Ishikawa (cell line): Measurements from ENCODE around the gene COL6A5.

Source experiments
- CEBPB ChIP-seq: IDR thresholded peaks from 2 replicates; pipeline ENCODE4 v1.6.1; 2012
- CREB1 ChIP-seq: IDR thresholded peaks from 2 replicates; pipeline ENCODE4 v1.6.1; 2012; ENCODE audit warnings: low read depth
- EGR1 ChIP-seq: IDR thresholded peaks from 2 replicates; pipeline ENCODE4 v1.6.1; 2012
- EP300 ChIP-seq: IDR thresholded peaks from 2 replicates; pipeline ENCODE4 v1.6.1; 2012; ENCODE audit warnings: borderline replicate concordance
- FOXM1 ChIP-seq: IDR thresholded peaks from 2 replicates; pipeline ENCODE4 v1.6.1; 2012; ENCODE audit warnings: low read depth, borderline replicate concordance
- MAX ChIP-seq: IDR thresholded peaks from 2 replicates; pipeline ENCODE4 v1.6.1; 2012
- NFIC ChIP-seq: IDR thresholded peaks from 2 replicates; pipeline ENCODE4 v1.6.1; 2012
- RAD21 ChIP-seq: IDR thresholded peaks from 2 replicates; pipeline ENCODE4 v1.6.1; 2012; ENCODE audit warnings: low read depth
- REST ChIP-seq: IDR thresholded peaks from 2 replicates; pipeline ENCODE4 v1.6.1; 2012; ENCODE audit warnings: low read depth, mild to moderate bottlenecking
- TAF1 ChIP-seq: IDR thresholded peaks from 2 replicates; pipeline ENCODE4 v1.6.1; 2012; ENCODE audit warnings: low read depth, mild to moderate bottlenecking
- TCF12 ChIP-seq: IDR thresholded peaks from 2 replicates; pipeline ENCODE4 v1.6.1; 2012; ENCODE audit warnings: low read depth
- TEAD4 ChIP-seq: IDR thresholded peaks from 2 replicates; pipeline ENCODE4 v1.6.1; 2012
- USF1 ChIP-seq: IDR thresholded peaks from 2 replicates; pipeline ENCODE4 v1.6.1; 2012
- YY1 ChIP-seq: IDR thresholded peaks from 2 replicates; pipeline ENCODE4 v1.6.1; 2012; ENCODE audit warnings: low read depth
- ZBTB7A ChIP-seq: IDR thresholded peaks from 2 replicates; pipeline ENCODE4 v1.6.1; 2012; ENCODE audit warnings: low read depth

The COL6A5 gene

DNA sequence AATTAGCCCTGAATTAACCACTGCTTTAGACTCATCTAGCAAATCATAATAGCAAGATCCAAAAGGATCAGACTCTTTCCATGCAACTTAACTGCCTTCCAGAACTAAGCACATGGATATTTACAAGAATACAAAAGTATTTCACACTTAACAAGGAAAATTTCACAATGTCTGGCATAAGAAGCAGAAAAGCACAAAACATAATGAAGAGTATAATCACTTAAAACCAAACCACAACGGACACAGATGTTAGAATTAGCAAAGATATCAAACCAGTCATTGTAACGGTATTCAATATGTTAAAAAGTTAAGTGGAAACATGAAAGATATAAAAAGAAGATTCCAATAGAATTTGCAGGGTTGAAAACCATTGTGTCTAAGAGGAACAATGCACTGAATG is 120.0 kb downstream of the COL6A5 start:
- TF ChIP-seq REST (no peak), ZBTB7A (no peak), TCF12 (no peak), CREB1 (no peak), YY1 (no peak), RAD21 (no peak), NFIC (no peak), TAF1 (no peak), MAX (no peak), FOXM1 (no peak), CEBPB (no peak)

GRCh38 chr3:130468311-130468710 is 122.8 kb downstream of the COL6A5 start:
- TF ChIP-seq ZBTB7A (no peak), NFIC (no peak), TAF1 (no peak), EP300 (no peak), CEBPB (no peak), CREB1 (no peak), EGR1 (no peak), TEAD4 (no peak)

- TF ChIP-seq EGR1 (no peak), TAF1 (no peak), CREB1 (no peak), ZBTB7A (no peak), FOXM1 (no peak), RAD21 (no peak), NFIC (no peak), CEBPB (no peak), MAX (no peak), EP300 (no peak), USF1 (no peak), TEAD4 (no peak), YY1 (no peak), REST (no peak), TCF12 (no peak)
Measured at GRCh38 chr3:130470126-130470525, 124.7 kb downstream of the COL6A5 start.

- TF ChIP-seq ZBTB7A (no peak), MAX (no peak), RAD21 (no peak), TAF1 (no peak), USF1 (no peak), EP300 (no peak), YY1 (no peak), EGR1 (no peak)
Measured at GRCh38 chr3:130473416-130473815, 127.9 kb downstream of the COL6A5 start.

DNA sequence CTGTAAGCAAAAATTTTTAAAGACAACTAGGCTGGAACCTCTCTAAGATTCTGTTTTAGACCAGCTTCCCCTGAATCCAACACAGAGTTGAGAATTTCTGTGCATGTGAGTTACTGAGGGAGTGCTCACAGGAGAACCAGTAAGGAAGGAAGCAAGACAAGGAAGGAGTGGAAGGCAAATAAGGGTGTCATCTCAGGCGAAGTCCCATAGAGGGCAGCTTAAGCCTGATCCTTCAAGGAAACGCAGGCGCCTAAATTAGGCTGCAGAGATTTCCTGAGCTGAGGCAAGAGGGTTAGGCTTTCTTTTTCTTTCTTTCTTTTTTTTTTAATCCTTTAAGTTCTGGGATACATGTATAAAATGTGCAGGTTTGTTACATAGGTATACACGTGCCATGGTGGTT is 135.3 kb downstream of the COL6A5 start:
- TF ChIP-seq EGR1, result no peak
- TF ChIP-seq TCF12, result no peak
- no peak for TF ChIP-seq NFIC
- no peak for TF ChIP-seq USF1
- no peak for TF ChIP-seq TAF1
- no peak for TF ChIP-seq CEBPB
- TF ChIP-seq RAD21, result peak; percentile 45

DNA sequence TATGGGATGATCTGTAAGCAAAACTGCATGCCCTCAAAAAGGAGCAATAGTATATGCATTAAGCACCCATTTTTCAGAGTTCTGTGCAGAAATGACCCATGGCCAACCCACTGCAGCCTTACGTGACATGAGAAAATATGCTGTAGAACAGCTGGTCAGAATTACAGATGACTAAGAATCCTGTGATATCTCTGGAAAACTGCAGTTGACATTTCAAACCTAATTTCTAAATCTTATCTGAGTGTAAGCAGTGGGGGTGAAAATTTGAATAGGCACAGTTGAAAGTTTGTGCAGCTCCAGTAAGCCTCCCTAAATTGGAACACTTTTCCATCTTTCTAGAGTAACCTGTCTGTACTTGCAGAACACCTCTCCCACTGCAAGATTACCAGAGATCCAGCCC is 142.8 kb downstream of the COL6A5 start:
- TF ChIP-seq CREB1, result no peak
- TF ChIP-seq EGR1, result no peak
- no peak for TF ChIP-seq REST
- TF ChIP-seq USF1, result no peak
- TF ChIP-seq ZBTB7A, result no peak
- no peak for TF ChIP-seq YY1
- no peak for TF ChIP-seq CEBPB
- TF ChIP-seq TCF12, result no peak
